ENCODE results near the gene PPM1N.

The PPM1N gene

DNA sequence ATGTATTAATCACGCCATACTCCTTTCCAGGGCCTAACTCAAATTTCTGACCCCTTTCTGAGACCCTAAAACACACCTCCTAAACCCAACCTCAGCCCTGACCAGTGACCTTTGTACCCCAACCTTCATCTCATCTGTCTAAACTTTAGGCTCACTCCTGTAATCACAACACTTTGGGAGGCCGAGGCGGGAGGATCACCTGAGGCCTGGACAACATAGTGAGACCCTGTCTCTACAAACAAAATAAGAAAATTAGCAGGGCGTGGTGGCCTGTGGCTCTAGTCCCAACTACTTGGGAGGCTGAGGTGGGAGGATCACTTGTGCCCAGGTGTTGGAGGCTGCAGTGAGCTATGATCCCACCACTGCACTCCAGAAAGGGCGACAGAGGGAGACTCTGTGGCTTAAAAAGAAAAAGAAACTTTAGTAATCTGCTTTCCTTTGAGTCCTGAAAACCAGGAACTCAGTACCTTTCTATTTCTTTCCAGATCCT lies 6.1 kb upstream of the PPM1N start:
- DNase-seq (ENCODE audit: low spot score), result no peak

DNA sequence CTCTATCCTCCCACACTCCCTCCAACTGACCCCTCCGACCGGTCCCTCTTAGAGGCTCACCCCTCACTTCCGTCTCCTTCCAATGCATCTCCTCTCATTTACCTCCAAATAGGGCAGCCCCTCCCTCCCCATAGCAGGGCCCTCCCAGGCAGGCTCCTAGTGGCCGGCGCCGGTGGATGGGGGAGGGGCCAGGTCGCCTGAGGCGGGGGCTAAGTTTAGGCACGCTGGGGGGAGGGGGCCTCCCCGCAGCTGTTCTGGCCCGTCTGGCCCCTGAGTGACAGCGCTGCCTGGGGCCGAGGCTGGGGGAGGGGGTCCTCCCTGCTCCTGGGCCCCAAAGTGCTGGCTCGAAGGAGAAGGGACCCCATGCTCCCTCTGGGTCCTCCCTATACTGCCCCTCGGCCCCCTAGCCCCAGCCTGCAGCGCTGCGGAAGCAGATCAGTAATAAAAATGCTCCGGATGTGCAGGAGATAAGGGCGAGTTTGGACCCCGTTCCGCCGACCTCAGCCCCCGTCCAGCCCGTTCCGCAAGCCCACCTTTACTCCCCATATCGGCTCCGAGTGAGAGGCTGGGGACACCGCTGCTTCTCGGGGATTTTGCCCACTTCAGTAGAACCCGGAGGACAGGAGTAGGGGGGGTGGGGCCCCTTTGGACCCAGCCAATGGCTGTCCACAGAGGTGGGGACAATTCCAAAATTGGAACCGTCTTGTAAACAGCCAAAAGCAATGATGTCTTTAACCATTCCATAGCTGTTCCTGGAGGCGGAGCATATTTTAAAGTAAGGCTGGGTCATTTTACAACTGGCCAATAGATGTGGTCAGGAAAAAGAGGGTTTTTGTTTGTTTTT lies 5.4 kb upstream of the PPM1N start:
- peak; percentile 45 for DNase-seq (ENCODE audit: low spot score)

DNA sequence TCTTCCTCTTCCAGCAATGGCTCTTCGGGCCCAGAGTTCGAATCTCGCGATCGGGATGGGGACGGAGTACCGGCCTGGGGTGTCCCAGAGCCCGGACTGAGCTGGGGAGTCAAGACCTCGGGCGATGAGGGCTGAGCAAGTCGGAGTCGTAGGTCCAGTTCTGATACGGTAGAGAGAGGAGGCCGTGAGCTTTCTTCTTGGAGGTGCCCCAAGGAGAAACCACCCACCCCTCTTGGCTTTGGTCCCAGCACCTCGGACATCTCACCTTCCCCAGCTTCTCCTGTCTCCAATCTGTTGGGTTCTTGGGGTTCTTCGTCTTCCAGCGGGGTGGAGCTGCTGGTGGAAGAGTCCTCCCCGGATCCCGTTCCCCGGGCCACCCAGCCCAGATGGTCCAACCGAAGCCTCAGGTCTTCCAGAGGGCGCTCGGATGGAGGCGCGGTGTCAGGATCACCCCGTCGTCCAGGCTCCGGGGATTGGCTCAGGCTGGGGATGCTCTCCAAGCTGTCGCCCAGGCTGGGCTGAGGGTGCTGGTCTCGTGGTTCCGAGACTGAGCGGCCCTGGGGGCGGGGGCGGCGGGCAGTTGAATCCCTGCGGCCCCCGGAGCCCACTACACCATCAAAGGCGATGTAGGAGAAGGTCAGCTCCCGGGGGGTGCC lies 3.9 kb upstream of the PPM1N start:
- DNase-seq (ENCODE audit: low spot score), result no peak

DNA sequence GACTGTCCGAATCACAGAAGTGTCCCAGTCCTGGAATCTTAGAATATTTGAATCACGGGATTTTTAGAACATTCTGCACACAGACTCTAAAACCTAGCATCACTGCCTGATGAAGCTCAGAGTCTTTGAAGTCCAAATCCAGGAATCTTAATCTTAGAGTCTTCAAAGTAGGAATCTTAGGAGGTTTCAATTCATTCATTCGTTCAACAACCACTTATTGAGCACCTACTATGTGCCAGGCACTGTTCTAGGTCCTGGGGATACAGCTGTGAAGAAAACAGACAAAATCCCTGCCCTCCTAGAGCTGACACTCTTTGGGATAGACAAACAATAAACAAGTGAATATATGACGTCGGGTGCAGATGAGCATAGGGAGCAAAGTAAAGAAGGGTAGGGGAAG lies 3.1 kb upstream of the PPM1N start:
- DNase-seq (ENCODE audit: low spot score), result no peak

DNA sequence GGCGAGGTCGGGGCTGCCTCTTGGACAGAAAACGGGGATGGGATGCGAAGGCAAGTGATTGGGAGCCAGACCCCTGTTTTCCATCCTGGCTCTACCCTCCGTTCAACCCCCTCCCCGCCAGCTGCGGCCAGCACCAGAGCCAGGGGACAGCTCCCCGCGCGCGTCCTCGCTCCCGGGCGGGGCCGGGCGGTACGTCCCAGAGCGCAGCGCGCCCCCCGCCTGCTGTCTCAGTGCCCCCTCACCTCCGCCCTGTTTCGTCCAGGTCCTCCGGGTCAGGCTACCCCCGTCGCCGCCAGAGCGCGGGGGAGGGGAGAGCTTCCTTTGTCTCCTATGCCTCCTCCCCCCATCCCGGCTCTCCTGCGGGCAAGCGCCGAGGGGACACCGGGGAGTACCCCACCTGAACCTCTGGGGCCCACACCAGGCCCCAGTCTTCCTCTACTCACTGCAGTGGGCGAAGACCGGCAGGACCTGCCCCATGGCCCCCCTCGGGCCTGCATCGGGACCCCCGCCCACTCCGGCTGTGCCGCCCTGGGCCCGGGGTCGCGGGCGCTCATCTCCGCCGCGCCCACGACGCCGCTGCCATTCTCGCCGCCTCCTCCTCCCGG lies 1.8 kb upstream of the PPM1N start:
- DNase-seq (ENCODE audit: low spot score), result no peak

DNA sequence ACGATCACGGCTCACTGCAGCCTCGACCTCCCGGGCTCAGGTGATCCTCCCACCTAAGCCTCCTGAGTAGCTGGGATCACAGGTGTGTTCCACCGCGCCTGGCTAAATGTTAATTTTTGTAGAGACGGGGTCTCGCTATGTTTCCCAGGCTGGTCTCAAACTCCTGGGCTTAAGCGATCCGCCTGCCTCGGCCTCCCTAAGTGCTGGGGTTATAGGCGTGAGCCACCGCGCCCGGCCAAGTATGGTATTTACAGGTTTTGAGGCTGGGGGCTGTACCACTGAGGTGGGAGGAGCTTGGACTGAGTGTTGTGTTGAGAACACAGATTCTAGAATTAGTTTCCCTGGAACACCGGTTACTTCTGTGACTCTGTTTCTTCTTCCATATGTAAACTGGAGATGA lies 452 bp upstream of the PPM1N start:
- no peak for DNase-seq (ENCODE audit: low spot score)

DNA sequence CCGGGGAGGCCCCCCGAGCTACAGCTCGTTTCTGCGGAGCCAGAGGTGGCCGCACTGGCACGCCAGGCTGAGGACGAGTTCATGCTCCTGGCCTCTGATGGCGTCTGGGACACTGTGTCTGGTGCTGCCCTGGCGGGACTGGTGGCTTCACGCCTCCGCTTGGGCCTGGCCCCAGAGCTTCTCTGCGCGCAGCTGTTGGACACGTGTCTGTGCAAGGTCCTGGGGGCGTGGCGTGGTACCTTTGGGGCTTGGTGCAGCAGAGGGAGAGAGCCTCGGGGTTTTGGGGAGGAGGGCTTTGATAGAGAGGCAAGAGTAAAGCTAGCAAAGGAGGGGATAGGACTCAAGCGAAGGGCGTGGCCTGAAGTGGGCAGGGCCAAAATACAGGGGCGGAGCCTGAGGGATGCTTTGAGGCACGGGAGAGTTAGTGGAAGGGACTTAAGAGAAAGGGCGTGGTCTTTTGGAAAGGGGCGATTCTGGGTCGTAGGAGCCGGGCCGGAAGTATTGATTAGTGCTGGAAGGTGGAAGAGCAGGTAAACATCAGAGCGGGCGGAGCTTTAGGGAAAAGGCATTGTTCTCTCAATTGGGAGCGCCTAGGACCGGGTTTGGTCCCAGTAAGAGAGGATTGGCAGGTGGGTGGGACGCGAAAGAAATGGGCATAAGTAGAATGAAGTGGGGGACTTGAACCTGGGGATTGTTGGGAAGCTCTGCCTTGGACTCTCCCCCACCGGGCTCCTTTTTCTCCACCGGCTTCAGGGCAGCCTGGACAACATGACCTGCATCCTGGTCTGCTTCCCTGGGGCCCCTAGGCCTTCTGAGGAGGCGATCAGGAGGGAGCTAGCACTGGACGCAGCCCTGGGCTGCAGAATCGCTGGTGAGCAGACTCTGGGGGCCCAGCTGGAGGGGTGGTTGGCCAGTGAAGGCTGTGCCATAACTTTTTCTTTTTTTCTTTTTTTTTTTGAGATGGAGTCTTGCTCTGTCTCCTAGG lies 1.2 kb downstream of the PPM1N start:
- DNase-seq (ENCODE audit: low spot score), result peak; percentile 68

DNA sequence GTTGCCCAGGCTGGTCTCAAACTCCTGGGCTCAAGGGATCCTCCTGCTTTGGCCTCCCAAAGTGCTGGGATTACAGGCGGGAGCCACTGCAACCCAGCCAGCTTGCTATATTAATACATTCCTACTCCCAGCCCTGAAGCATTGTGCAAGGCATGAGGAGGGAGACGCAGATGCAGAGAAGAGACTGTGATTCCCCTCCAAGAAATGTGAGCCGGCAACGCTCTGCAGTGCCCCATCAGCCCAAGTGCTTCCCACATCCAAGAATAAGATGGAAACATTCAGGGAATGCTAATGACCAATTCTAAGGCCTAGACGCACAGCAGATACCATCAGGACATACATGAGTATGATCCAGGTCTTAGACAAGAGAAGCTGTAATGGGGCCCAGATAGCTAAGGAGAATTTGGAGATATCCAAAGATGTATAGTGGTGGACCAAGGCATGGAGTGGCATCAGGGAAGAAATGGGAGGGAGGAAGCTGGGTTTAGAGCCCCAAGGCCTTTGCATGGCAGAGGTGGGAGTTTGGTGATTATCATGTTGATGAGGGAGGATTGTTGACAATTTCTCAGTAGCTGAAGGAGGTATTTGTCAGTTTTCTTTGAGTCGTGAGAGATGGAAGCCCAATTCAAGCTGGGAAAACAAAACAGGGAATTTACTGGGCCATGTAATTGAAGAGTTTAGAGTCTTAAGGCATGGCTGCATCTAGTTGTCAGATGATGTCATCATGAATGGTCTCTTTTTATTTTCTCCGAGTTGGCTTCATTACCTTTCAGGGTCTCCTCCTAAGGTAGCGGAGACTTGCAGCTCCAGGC lies 2.9 kb downstream of the PPM1N start:
- no peak for DNase-seq (ENCODE audit: low spot score)

DNA sequence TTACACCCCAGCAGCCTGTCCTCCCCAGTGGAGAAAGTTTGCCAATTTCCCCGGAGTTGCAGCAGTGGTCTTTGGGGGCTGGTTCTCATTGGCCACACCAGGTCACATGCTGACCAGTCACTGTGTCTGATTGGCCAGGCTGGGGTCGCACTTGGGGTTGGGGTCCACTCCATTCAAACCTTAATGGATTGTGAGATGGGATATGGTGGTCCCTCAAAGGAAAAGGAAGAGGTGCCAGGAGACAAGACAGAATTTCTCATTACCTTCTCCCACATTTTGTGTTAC lies 3.4 kb downstream of the PPM1N start:
- DNase-seq (ENCODE audit: low spot score), result no peak

DNA sequence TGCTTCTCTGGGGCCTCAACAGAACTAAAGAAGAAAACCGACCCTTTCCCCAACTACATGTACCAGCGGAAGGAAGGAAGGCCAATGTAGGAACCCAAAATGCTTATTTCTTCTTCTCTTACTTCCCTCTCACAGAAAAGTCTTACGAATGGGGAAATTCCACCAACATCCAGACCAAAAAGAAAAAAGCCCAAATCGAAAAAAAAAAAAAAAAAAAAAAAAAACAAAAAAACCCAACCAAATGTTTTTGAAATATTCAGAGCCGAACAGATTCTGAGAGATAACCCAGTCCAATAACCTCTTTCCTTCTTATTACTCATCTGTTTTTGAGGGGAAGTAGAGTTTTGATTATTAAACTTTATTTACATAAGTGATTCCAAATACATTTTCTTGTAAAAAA lies 3.9 kb downstream of the PPM1N start:
- DNase-seq (ENCODE audit: low spot score), result no peak

DNA sequence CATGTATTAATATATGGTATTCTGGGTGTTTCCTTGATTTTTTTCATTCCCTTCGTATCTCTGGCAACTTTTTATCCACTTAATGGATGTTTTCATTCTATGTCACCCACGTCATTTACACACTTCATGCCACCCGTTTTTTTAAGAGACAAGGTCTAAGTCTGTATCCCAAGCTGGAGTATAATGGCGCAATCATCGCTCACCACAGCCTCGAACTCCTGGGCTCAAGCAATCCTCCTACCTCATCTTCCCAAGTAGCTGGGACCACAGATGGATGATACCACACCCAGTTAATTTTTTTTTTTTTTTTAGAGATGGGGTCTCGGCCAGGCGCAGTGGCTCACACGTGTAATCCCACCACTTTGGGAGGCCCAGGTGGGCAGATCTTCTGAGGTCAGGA lies 5.7 kb downstream of the PPM1N start:
- DNase-seq (ENCODE audit: low spot score), result no peak

DNA sequence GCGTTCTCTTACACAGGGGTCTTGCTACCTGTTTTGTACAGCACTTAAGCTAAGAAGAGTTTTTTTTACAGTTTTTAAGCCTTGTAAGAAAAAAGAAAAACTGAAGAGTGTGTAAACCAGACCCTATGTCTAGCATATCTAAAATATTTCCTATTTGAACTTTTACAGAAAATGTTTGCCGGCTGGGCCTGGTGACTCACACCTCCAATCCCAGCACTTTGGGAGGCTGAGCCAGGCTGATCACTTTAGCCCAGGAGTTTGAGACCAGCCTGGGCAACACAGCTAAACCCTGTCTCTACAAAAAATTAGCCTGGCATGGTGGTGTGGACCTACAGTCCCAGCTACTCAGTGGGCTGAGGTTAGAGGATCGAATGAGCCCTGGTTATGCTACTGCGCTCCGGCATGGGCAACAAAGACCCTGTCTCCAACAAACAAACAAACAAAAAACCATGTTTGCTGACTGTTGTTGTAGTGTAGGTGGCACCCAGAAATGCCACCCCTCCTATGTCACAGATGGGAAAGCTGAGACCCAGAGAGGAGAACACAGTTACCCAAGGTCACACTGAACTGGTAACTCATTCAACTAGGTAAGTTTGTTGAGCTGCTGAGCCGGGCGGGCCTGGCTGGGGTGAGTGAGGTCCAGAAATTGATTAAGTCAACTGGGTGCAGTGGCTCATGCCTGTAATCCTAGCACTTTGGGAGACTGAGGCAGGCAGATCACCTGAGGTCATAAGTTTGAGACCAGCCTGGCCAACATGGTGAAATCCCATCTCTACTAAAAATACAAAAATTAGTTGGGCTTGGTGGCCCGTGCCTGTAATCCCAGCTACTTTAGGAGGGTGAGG lies 7.1 kb downstream of the PPM1N start:
- DNase-seq (ENCODE audit: low spot score), result no peak

DNA sequence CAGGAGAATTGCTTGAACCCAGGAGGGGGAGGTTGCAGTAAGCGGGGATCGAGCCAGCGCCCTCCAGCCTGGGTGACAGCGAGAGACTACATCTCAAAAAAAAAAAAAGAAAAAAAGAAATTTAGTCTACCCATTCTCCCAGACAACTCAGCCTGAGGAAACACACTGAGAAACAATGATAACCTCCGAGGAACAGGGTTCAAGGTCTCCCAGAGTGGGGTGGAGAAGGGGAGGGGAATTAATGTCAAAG lies 7.7 kb downstream of the PPM1N start:
- no peak for DNase-seq (ENCODE audit: low spot score)

DNA sequence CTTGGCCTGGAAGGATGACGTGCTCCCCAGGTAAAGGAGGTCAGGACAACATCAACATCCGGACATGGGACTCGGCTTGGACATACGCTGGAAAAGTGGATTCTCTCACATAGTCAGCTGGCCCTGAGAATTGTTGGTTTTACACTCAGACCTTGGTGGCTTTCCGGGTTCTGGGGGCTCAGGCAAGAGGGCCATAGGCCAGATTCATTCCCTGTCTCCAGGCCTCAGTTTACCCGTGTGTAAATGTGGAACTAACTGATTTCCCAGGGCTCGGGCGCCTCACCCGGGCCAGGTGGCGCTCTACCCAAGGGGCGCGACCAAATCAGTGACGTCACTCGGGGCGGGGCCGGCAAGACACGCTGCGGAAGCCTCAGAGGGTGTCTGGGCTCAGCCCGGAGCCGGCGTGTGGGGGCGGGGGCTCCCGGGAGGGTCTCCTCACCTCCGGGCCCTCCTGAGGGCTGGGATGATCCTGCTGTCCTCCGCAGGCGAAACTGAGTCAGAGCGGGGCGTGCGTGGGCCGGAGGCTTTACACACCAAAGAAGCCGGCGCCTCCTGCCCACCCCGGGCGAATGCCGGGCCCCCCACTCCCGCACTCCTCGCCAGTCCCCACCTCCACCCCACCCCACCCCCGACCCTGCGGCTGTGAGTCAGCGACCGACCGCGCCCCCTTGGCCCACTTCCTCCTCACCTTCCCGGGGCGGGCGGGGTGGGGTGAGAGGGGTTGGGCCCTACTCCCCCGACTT lies 8.2 kb downstream of the PPM1N start:
- peak; percentile 94 for DNase-seq (ENCODE audit: low spot score)

DNA sequence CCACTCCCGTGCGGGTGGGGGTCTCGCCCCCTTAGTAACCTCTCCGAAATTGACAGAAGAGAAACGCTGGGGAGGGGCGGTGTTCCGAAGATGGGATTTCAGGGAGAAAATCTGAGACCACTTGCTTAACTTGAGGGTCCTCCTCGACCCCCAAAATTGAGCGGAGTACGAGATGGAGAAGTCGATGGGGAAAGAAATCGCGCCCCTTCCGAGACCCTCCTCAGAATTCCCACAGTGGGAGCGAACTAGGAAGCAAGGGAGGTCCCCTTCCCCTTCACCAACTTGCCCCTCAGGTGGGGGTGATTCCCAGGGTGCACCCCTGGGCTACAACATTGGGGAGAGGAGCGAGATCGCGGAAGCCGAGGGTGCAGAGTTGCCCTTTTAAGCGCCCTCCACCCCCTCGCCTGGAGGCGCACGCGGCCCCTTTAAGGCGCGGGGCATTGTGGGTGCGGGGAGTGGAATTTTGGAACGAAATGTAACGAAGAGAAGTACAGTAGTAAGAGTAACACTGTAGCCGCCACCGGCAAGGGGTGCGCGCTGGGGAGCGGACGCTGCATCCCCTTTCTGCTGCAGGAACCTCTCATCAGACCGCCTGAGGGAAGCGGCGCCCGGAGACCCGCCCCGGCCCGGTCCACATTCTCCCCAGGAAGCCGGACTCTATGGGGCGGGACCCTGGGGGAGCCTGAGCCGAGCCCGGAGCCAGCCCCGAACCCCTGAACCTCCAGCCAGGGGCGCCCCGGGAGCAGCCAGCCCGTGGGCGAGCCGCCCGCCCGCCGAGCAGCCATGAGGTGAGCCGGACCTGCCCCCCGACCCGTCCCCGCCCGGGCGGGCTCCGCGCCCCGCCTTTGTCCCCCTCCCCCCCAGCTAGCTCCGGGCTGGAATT lies 9.0 kb downstream of the PPM1N start, which contains the start of gene VASP:
TSS of gene VASP (plus strand) at position 491 of the 883 bp plus-strand sequence. CDS start at position 784, 293 bp downstream.
- peak; percentile 88 for DNase-seq (ENCODE audit: low spot score)

DNA sequence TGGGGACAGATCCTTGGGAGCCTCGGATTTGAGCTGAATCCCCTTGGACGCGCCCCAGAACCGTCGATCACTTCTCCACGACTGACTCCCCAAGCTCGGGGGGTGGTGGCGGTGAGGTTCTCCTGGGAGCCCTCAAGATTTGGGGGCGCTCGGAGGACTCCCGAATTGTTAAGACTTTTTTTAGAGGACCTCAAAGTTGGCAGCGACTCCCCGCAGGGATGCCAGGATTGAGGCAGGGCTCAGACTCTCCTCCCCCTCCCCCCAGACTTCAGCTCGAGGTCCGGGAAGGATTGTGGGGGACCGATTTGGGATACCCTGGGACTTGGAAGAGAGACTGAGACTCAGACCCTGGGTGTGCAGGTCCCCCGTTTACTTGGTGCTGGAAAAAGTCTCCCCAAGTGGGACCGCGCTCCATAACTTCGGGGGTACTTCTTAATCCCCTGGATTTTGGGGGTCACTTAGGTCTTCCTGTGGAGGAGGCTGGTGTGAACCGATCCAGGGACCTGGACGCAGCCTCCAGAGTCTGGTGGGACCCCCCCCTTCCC lies 9.7 kb downstream of the PPM1N start:
- DNase-seq (ENCODE audit: low spot score), result no peak

DNA sequence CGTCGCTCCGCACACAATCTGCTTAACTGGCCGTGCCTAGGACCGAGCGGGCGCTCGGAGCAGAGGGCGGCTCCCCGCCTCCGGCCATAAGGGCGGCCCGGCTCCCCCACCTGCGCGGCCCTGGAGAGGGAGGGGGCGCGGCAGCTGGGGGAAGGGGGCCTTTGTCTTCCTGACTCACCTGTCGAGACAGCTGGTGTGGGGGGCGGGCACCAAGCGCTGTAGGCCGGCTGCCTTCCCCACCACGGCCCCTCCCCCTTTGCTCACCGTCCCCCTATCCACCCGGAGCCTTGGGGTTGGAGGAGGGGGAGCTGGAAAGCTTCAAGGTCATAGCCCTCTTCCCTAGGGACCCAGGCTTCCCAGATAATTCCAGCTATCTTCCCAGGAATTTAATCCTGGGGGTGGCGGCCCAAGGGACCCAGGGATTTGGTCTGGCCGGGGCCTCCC lies 10.2 kb downstream of the PPM1N start:
- DNase-seq (ENCODE audit: low spot score), result no peak

All from hematopoietic multipotent progenitor cell treated with erythropoietin and hydrocortisone succinate and interleukin-3 and kit ligand, for 17 days (in vitro differentiated cells).